Hepatocyte (in vitro differentiated cells): ENCODE data around the gene DPH1. TPM values are rescaled to one million over a fixed set of nuclear protein-coding genes. Genes with fewer than 3 reads are reported as not detected.

Source experiments
- DNase-seq: peaks from one replicate; pipeline ENCODE4 v3.0.0-alpha.2; 2016; ENCODE audit warnings: low spot score
- H2AFZ ChIP-seq: fragments of 200-600 bp; sonication (generic); 2 replicates; pipeline ENCODE4 v1.6.0; 2016; ENCODE audit warnings: antibody characterized with exemption, mild to moderate bottlenecking
- H3K27ac ChIP-seq: fragments of 200-600 bp; sonication (generic); 2 replicates; pipeline ENCODE4 v1.5.1; 2016; ENCODE audit warnings: mild to moderate bottlenecking
- H3K27me3 ChIP-seq: fragments of 200-600 bp; sonication (generic); 2 replicates; pipeline ENCODE4 v1.6.1; 2016
- H3K36me3 ChIP-seq: fragments of 200-600 bp; sonication (generic); replicated peaks from 2 replicates; pipeline ENCODE4 v1.5.1; 2016; ENCODE audit warnings: low read depth; ENCODE audit not compliant: insufficient read depth
- H3K4me1 ChIP-seq: fragments of 200-600 bp; sonication (generic); 2 replicates; pipeline ENCODE4 v1.5.1; 2016; ENCODE audit warnings: mild to moderate bottlenecking, moderate library complexity; ENCODE audit not compliant: insufficient read depth
- H3K4me2 ChIP-seq: fragments of 200-600 bp; sonication (generic); 2 replicates; pipeline ENCODE4 v1.6.0; 2016
- H3K4me3 ChIP-seq: fragments of 200-600 bp; sonication (generic); 2 replicates; pipeline ENCODE4 v1.5.1; 2016; ENCODE audit warnings: mild to moderate bottlenecking
- H3K79me2 ChIP-seq: fragments of 200-600 bp; sonication (generic); 2 replicates; pipeline ENCODE4 v1.6.0; 2017; ENCODE audit warnings: mild to moderate bottlenecking
- H3K9me2 ChIP-seq: fragments of 200-600 bp; sonication (generic); replicated peaks from 2 replicates; pipeline ENCODE4 v1.6.0; 2017; ENCODE audit warnings: mild to moderate bottlenecking; ENCODE audit not compliant: insufficient read depth
- H3K9me3 ChIP-seq: fragments of 200-600 bp; sonication (generic); 2 replicates; pipeline ENCODE4 v1.5.1; 2016; ENCODE audit warnings: low read depth, mild to moderate bottlenecking
- H4K20me1 ChIP-seq: fragments of 200-600 bp; sonication (generic); 2 replicates; pipeline ENCODE4 v1.6.0; 2016; ENCODE audit warnings: mild to moderate bottlenecking; ENCODE audit not compliant: insufficient read depth, poor library complexity, severe bottlenecking
- CTCF ChIP-seq: fragments of 200-600 bp; sonication (generic); IDR thresholded peaks from 2 replicates; pipeline ENCODE4 v1.5.1; 2016; ENCODE audit warnings: antibody characterized with exemption, mild to moderate bottlenecking; ENCODE audit not compliant: poor library complexity
- EZH2 ChIP-seq: fragments of 200-600 bp; sonication (generic); IDR thresholded peaks from 2 replicates; pipeline ENCODE4 v1.6.1; 2016; ENCODE audit warnings: antibody characterized with exemption, mild to moderate bottlenecking, borderline replicate concordance
- EZH2phosphoT487 ChIP-seq: fragments of 200-600 bp; sonication (generic); IDR thresholded peaks from one replicate; pipeline ENCODE4 v1.6.1; 2018; ENCODE audit warnings: antibody characterized with exemption, mild to moderate bottlenecking, low read depth, moderate library complexity; ENCODE audit not compliant: unreplicated experiment, severe bottlenecking
- WGBS: methylation state at CpG from one replicate; pipeline ENCODE4 v1.1.6; 2016; ENCODE audit warnings: low lambda C conversion rate; ENCODE audit errors: missing lambda C conversion rate; 5-methylcytosine and 5-hydroxymethylcytosine counted together
- polyA plus RNA-seq: library from polyadenylated mRNA; unstranded; fragments of >200 nt; fragmentation: Nextera tagmentation; extraction: Ambion mirVana; gene quantifications from 2 replicates; pipeline ENCODE4 v1.2.1, GENCODE V29; 2016
- total RNA-seq: library from RNA; depleted of rRNA; stranded (reverse); fragments of >200 nt; gene quantifications from 2 replicates; pipeline ENCODE4 v1.2.3, GENCODE V29; 2014

DPH1 gene
- total and polyA plus RNA-seq, 2 experiments from 2014 or later, result 27.8 to 45.2 TPM

- Histone ChIP-seq H2AFZ (no peak overlapping the region), H3K4me2 (no peak overlapping the region), H3K9me3 (no peaks in the 10 kb centered on the region), H3K9me2 (no peaks in the 10 kb centered on the region), H3K36me3 (no peaks in the 10 kb centered on the region), H4K20me1 (no peaks in the 10 kb centered on the region), H3K4me1 (peaks cover 16% of the 10 kb centered on the region), H3K27ac (no peak overlapping the region), H3K79me2 (no peaks in the 10 kb centered on the region), H3K27me3 (no peaks in the 10 kb centered on the region), H3K4me3 (no peak overlapping the region)
- TF ChIP-seq EZH2phosphoT487, result no peak
- no peak for TF ChIP-seq CTCF
- TF ChIP-seq EZH2, result no peak
- DNase-seq, result no peak
- 98% methylated on average over 13 of the region's 13 CpGs for WGBS
Observed at GRCh38 chr17:2003525-2003924, 26.4 kb upstream of the DPH1 start.

DNA sequence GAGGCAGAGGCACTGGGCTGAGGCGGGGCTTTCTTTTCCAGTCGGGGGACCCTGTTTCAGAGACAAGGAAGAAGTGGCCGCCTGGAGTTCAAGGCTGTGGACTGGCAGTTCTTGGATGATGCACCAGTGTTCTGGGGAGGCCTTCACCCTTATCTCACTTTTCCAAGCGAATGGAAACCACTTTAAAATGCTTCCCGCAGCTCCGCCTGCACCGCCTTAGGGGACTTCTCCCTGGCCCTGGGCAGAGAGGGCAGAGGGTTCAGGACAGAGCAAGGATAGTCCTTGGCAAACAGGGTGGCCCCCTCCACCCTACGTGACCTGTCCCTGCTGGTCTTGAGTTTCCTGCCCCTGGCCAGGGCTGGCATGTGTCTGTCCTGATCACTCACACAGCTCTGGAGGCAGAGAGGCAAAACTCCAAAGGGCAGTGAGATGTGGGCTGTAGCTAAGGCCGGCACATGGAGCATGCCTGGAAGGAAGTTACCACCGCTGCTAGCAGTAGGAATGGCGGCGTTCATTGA, 25.5 kb upstream of the DPH1 start:
- 75% methylated on average over 12 of the region's 12 CpGs for whole genome bisulfite sequencing
- Histone ChIP-seq H3K27ac (no peak overlapping the region), H4K20me1 (no peaks in the 10 kb centered on the region), H3K9me3 (no peaks in the 10 kb centered on the region), H3K9me2 (no peaks in the 10 kb centered on the region), H2AFZ (no peak overlapping the region), H3K4me3 (no peak overlapping the region), H3K27me3 (no peaks in the 10 kb centered on the region), H3K36me3 (no peaks in the 10 kb centered on the region), H3K79me2 (no peaks in the 10 kb centered on the region), H3K4me2 (no peak overlapping the region), H3K4me1 (peaks cover 8% of the 10 kb centered on the region)
- TF ChIP-seq EZH2 (no peak), CTCF (no peak), EZH2phosphoT487 (no peak)
- no peak for DNase-seq

GRCh38 chr17:2008332-2009126, 21.4 kb upstream of the DPH1 start:
- peak; percentile 56 for DNase-seq
- WGBS, result 82% methylated on average over 15 of the region's 15 CpGs
- H3K9me2 ChIP-seq, result no peaks in the 10 kb centered on the region
- H3K4me2 ChIP-seq, result no peak overlapping the region
- H3K79me2 ChIP-seq, result no peaks in the 10 kb centered on the region
- H3K27ac ChIP-seq, result no peak overlapping the region
- H3K27me3 ChIP-seq, result no peaks in the 10 kb centered on the region
- H2AFZ ChIP-seq, result no peak overlapping the region
- H3K9me3 ChIP-seq, result no peaks in the 10 kb centered on the region
- H3K4me3 ChIP-seq, result no peak overlapping the region
- no peaks in the 10 kb centered on the region for H4K20me1 ChIP-seq
- no peaks in the 10 kb centered on the region for H3K36me3 ChIP-seq
- H3K4me1 ChIP-seq, result peaks cover 9% of the 10 kb centered on the region
- TF ChIP-seq CTCF (no peak), EZH2 (no peak)
